Neural cell (in vitro differentiated cells): ENCODE results near the gene AIDA.

Experiments used
- EP300 ChIP-seq: fragments of 450-650 bp; conservative IDR thresholded peaks from 2 replicates; pipeline ENCODE4 v1.6.1; 2014; ENCODE audit warnings: antibody characterized with exemption, mild to moderate bottlenecking, moderate library complexity; ENCODE audit not compliant: poor library complexity, severe bottlenecking
- EZH2 ChIP-seq: fragments of 200-600, 300-800 bp; shearing (Covaris generic), sonication (generic); IDR thresholded peaks from 2 replicates; pipeline ENCODE4 v1.6.1; 2014; ENCODE audit warnings: antibody characterized with exemption, low read length, borderline replicate concordance, mild to moderate bottlenecking; ENCODE audit not compliant: insufficient read depth, poor library complexity, severe bottlenecking
- RAD21 ChIP-seq: fragments of 450-650 bp; conservative IDR thresholded peaks from 2 replicates; pipeline ENCODE4 v1.6.1; 2014; ENCODE audit warnings: antibody characterized with exemption, mild to moderate bottlenecking, moderate library complexity
- REST ChIP-seq: IDR thresholded peaks from 2 replicates; pipeline ENCODE4 v1.6.1; 2012; ENCODE audit warnings: borderline replicate concordance
- SMC3 ChIP-seq: fragments of 450-650 bp; conservative IDR thresholded peaks from 2 replicates; pipeline ENCODE4 v1.6.1; 2014; ENCODE audit warnings: antibody characterized with exemption, mild to moderate bottlenecking, moderate library complexity; ENCODE audit not compliant: poor library complexity
- TF ChIP-seq, protein P1 (sequence below): fragments of 450-650 bp; IDR thresholded peaks from 2 replicates; pipeline ENCODE4 v1.5.1; 2014; ENCODE audit warnings: antibody characterized with exemption, mild to moderate bottlenecking, moderate library complexity; ENCODE audit not compliant: poor library complexity, severe bottlenecking

GRCh38 chr1:222643606-222643937, 68.7 kb downstream of the AIDA start:
- TF ChIP-seq RAD21 (no peak), REST (no peak), EP300 (no peak), SMC3 (no peak), EZH2 (no peak)
- TF ChIP-seq, protein P1, sequence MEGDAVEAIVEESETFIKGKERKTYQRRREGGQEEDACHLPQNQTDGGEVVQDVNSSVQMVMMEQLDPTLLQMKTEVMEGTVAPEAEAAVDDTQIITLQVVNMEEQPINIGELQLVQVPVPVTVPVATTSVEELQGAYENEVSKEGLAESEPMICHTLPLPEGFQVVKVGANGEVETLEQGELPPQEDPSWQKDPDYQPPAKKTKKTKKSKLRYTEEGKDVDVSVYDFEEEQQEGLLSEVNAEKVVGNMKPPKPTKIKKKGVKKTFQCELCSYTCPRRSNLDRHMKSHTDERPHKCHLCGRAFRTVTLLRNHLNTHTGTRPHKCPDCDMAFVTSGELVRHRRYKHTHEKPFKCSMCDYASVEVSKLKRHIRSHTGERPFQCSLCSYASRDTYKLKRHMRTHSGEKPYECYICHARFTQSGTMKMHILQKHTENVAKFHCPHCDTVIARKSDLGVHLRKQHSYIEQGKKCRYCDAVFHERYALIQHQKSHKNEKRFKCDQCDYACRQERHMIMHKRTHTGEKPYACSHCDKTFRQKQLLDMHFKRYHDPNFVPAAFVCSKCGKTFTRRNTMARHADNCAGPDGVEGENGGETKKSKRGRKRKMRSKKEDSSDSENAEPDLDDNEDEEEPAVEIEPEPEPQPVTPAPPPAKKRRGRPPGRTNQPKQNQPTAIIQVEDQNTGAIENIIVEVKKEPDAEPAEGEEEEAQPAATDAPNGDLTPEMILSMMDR = no peak
